SK-N-SH treated with all-trans-retinoic acid at 6 μM for 48 hours (cell line): ENCODE results near the gene ARFGAP3.

Source experiments
- ATAC-seq: fragments of 200-7000 bp; cut with Tn5 transposase; 3 replicates; pipeline ENCODE4 v1.9.1; 2020; ENCODE audit warnings: mild to moderate bottlenecking, moderate library complexity
- ARNTL ChIP-seq: fragments of 450-650 bp; formaldehyde crosslinking; IDR thresholded peaks from 2 replicates; pipeline ENCODE4 v1.5.0; 2020; ENCODE audit warnings: low read depth, mild to moderate bottlenecking, moderate library complexity, borderline replicate concordance
- BACH2 ChIP-seq: fragments of 250-450 bp; sonication (Bioruptor Pico); IDR thresholded peaks from 2 replicates; pipeline ENCODE4 v1.9.0; 2021; ENCODE audit warnings: mild to moderate bottlenecking, borderline replicate concordance
- CSDC2 ChIP-seq: fragments of 250-450 bp; sonication (Bioruptor Pico); IDR thresholded peaks from 2 replicates; pipeline ENCODE4 v1.5.0; 2020; ENCODE audit warnings: mild to moderate bottlenecking, moderate library complexity
- ESRRG ChIP-seq: fragments of 250-450 bp; sonication (Bioruptor Pico); IDR thresholded peaks from 2 replicates; pipeline ENCODE4 v1.6.1; 2021; ENCODE audit warnings: mild to moderate bottlenecking
- OSR1 ChIP-seq: fragments of 250-450 bp; sonication (Bioruptor Pico); IDR thresholded peaks from 2 replicates; pipeline ENCODE4 v1.8.0; 2022; ENCODE audit warnings: moderate library complexity, mild to moderate bottlenecking, inconsistent platforms
- RARB ChIP-seq: fragments of 250-450 bp; sonication (Bioruptor Pico); IDR thresholded peaks from 2 replicates; pipeline ENCODE4 v1.8.0; 2021; ENCODE audit warnings: mild to moderate bottlenecking, moderate library complexity
- ZC3H10 ChIP-seq: fragments of 250-450 bp; sonication (Bioruptor Pico); IDR thresholded peaks from 2 replicates; pipeline ENCODE4 v1.5.1; 2021; ENCODE audit warnings: mild to moderate bottlenecking, moderate library complexity
- ZNF565 ChIP-seq: fragments of 450-650 bp; formaldehyde crosslinking; conservative IDR thresholded peaks from 2 replicates; pipeline ENCODE4 v1.5.0; 2020; ENCODE audit warnings: low read depth, mild to moderate bottlenecking, moderate library complexity
- ZNF70 ChIP-seq: fragments of 450-650 bp; formaldehyde crosslinking; IDR thresholded peaks from 2 replicates; pipeline ENCODE4 v1.5.0; 2020; ENCODE audit warnings: mild to moderate bottlenecking, moderate library complexity
- ZNF8 ChIP-seq: fragments of 450-650 bp; formaldehyde crosslinking; IDR thresholded peaks from 2 replicates; pipeline ENCODE4 v1.5.0; 2020; ENCODE audit warnings: mild to moderate bottlenecking, moderate library complexity
- TF ChIP-seq, protein P1 (sequence below): fragments of 250-450 bp; sonication (Bioruptor Pico); IDR thresholded peaks from 2 replicates; pipeline ENCODE4 v1.8.0; 2020; ENCODE audit warnings: mild to moderate bottlenecking, moderate library complexity, borderline replicate concordance
- TF ChIP-seq, protein P2 (sequence below): fragments of 250-450 bp; sonication (Bioruptor Pico); IDR thresholded peaks from 2 replicates; pipeline ENCODE4 v1.8.0; 2021; ENCODE audit warnings: low read depth, mild to moderate bottlenecking, moderate library complexity, borderline replicate concordance
- TF ChIP-seq, protein P3 (sequence below): fragments of 250-450 bp; sonication (Bioruptor Pico); IDR thresholded peaks from 2 replicates; pipeline ENCODE4 v1.5.1; 2020; ENCODE audit warnings: low read depth, mild to moderate bottlenecking, moderate library complexity
- TF ChIP-seq, protein P4 (sequence below): fragments of 250-450 bp; sonication (Bioruptor Pico); IDR thresholded peaks from 2 replicates; pipeline ENCODE4 v1.5.1; 2021; ENCODE audit warnings: mild to moderate bottlenecking, moderate library complexity

Gene ARFGAP3

DNA sequence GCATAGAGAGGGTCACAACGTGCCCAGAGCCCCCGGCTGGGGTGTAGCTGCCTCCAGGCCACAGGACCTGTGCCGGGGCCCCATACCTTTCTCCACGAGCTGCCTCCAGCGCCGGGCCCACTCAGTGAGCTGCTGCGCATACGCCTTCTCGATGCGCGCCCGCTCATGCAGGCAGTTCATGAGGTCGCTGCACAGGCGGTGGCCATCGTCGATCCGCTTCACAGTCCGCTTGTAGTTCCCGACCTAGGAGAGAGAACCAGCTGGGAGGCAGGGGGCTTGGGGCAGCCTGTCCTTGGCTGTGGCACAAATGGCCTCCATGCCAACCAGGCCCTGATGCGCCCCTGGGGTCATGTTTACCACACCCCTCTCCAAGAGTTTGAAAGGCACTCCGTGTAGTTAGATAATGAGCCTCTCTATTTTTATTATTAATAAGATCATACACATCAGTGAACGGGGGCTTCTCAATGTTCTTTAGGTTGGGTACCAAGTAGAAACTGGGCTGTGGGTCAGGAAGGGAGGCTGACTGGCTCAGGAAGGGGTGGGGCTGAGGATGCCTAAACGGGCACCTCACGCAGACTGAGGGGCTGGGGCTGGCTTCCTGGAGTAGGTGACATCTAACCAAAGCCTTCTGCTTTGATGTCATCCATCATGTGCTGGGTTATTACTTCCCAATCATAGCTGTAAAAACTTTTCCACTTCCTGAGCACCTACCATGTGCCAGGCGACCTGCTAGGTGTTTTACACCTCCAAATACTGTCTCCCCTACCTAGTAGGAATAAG is 36.5 kb upstream of the ARFGAP3 start (continued):
- TF ChIP-seq ZNF565 (CRISPR knock-in tag) (no peak), ARNTL (CRISPR knock-in tag) (no peak), ESRRG (no peak), CSDC2 (CRISPR knock-in tag) (no peak)
- TF ChIP-seq, protein P1, sequence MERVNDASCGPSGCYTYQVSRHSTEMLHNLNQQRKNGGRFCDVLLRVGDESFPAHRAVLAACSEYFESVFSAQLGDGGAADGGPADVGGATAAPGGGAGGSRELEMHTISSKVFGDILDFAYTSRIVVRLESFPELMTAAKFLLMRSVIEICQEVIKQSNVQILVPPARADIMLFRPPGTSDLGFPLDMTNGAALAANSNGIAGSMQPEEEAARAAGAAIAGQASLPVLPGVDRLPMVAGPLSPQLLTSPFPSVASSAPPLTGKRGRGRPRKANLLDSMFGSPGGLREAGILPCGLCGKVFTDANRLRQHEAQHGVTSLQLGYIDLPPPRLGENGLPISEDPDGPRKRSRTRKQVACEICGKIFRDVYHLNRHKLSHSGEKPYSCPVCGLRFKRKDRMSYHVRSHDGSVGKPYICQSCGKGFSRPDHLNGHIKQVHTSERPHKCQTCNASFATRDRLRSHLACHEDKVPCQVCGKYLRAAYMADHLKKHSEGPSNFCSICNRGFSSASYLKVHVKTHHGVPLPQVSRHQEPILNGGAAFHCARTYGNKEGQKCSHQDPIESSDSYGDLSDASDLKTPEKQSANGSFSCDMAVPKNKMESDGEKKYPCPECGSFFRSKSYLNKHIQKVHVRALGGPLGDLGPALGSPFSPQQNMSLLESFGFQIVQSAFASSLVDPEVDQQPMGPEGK (CRISPR knock-in tag): no peak
- TF ChIP-seq, protein P2, sequence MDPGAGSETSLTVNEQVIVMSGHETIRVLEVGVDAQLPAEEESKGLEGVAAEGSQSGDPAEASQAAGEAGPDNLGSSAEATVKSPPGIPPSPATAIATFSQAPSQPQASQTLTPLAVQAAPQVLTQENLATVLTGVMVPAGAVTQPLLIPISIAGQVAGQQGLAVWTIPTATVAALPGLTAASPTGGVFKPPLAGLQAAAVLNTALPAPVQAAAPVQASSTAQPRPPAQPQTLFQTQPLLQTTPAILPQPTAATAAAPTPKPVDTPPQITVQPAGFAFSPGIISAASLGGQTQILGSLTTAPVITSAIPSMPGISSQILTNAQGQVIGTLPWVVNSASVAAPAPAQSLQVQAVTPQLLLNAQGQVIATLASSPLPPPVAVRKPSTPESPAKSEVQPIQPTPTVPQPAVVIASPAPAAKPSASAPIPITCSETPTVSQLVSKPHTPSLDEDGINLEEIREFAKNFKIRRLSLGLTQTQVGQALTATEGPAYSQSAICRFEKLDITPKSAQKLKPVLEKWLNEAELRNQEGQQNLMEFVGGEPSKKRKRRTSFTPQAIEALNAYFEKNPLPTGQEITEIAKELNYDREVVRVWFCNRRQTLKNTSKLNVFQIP (CRISPR knock-in tag): no peak

DNA sequence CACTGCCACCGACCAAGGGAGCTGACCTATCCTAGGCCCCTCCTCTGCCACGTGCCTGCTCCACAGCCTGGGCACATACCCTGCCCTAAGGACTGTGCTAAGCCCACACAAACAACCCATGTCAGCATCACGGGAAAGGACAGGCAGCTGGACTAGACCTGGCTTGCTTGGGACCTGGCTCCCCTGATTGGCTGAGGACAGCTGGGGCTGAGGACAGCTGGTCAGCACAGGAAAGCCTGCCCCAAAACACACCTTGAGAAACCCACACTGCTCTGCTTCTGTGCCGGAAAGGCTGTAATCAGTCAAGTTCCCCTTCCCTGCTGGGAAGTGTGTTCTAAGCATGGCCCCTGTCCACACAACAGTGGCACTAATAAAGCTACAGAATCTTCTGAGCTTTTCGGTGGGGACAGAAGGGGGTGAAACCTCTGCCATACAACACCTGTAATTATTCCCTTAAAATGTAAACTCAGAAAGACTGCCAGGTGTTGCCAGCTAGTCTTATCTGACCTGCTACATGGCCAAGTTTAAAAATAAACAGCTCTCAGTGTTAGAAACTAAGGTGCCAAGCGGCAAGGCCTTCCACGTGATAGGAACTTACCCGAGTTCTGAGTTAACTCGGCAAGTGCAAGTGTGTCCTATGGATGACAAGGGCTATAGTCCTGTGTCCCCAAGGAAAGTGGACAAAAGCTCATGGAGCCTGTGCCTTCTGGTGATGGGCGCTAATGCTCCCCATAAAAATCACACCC is 35.7 kb upstream of the ARFGAP3 start:
- ATAC-seq: no peak
- TF ChIP-seq, protein P2 (CRISPR knock-in tag): no peak
- TF ChIP-seq, protein P3, sequence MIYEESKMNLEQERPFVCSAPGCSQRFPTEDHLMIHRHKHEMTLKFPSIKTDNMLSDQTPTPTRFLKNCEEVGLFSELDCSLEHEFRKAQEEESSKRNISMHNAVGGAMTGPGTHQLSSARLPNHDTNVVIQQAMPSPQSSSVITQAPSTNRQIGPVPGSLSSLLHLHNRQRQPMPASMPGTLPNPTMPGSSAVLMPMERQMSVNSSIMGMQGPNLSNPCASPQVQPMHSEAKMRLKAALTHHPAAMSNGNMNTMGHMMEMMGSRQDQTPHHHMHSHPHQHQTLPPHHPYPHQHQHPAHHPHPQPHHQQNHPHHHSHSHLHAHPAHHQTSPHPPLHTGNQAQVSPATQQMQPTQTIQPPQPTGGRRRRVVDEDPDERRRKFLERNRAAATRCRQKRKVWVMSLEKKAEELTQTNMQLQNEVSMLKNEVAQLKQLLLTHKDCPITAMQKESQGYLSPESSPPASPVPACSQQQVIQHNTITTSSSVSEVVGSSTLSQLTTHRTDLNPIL (CRISPR knock-in tag): no peak
- no peak for TF ChIP-seq ZNF70
- no peak for TF ChIP-seq OSR1 (CRISPR knock-in tag)
- no peak for TF ChIP-seq ZNF8 (CRISPR knock-in tag)
- TF ChIP-seq ZC3H10: no peak

DNA sequence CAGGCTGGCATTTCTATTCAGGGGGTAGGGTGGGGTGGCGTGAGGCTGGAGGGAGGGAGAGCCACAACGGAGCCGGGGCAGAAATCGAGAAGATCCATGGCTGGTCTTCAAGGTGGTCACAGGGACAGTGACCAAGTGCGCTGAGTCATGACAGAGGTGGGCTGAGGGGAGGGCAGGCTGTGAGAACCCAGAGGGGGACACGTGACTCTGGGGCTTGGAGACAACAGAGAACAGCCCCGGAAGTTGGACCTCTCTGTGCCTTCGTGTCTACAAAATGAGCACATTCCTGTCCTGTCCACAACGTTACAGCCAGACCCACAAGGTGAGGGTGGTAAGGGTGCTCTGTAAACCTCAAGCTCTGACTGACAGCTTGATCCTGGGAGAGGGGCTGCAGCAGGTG is 35.1 kb upstream of the ARFGAP3 start:
- ATAC-seq: no peak
- TF ChIP-seq RARB (CRISPR knock-in tag) (no peak), ZNF8 (CRISPR knock-in tag) (no peak), BACH2 (CRISPR knock-in tag) (no peak)
- TF ChIP-seq, protein P2 (CRISPR knock-in tag): no peak
- TF ChIP-seq, protein P4, sequence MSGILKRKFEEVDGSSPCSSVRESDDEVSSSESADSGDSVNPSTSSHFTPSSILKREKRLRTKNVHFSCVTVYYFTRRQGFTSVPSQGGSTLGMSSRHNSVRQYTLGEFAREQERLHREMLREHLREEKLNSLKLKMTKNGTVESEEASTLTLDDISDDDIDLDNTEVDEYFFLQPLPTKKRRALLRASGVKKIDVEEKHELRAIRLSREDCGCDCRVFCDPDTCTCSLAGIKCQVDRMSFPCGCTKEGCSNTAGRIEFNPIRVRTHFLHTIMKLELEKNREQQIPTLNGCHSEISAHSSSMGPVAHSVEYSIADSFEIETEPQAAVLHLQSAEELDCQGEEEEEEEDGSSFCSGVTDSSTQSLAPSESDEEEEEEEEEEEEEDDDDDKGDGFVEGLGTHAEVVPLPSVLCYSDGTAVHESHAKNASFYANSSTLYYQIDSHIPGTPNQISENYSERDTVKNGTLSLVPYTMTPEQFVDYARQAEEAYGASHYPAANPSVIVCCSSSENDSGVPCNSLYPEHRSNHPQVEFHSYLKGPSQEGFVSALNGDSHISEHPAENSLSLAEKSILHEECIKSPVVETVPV (CRISPR knock-in tag): no peak

DNA sequence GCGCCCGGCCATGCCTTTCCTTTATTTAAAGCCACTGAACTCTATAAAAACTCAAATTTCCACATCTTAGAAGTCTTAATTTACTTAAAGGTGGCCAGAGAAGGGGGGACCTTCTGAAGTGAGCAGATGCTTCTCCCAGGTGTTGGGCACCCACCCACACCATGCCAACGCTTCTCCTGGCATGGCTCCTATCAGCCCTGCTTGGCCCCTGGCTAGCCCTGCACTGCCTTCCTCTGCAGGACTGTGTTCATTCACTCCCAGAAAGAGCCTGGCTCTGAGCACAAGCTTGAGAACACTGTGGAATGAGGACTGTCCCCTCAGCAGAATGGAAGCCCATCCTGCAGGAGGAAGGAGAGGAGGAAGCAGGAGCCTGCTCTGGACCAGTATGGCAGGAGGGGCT is 34.6 kb upstream of the ARFGAP3 start:
- TF ChIP-seq ZNF70: no peak
- TF ChIP-seq, protein P4 (CRISPR knock-in tag): no peak
- no peak for ATAC-seq
